Measurements from ENCODE around the gene ADAMTS8.

- TF ChIP-seq CREB5 (CRISPR knock-in tag; IDR thresholded peaks at IDR 0.05; ENCODE audit: low read depth) = no peak
- no peak for TF ChIP-seq POU6F1 (CRISPR knock-in tag; IDR thresholded peaks at IDR 0.05; ENCODE audit: borderline replicate concordance, low read depth)
- TF ChIP-seq PATZ1 (CRISPR knock-in tag; IDR thresholded peaks at IDR 0.05; ENCODE audit: borderline replicate concordance) = no peak
- TF ChIP-seq ZNF70 (CRISPR knock-in tag; IDR thresholded peaks at IDR 0.05) = no peak
- no peak for TF ChIP-seq TSHZ2 (CRISPR knock-in tag; IDR thresholded peaks at IDR 0.05)
- no peak for TF ChIP-seq ZC3H10 (CRISPR knock-in tag; IDR thresholded peaks at IDR 0.05)
- TF ChIP-seq RARB (CRISPR knock-in tag; IDR thresholded peaks at IDR 0.05) = no peak
Observed at GRCh38 chr11:130429120-130429681, 792 bp upstream of the ADAMTS8 start.
